GM23338 (cell line): Measurements from ENCODE around the gene NGEF.

Experiments used
- CREB1 ChIP-seq: fragments of 250-450 bp; sonication (Bioruptor Pico); IDR thresholded peaks from 2 replicates; pipeline ENCODE4 v1.5.0; 2020; ENCODE audit warnings: low read depth, mild to moderate bottlenecking, moderate library complexity
- CTCF ChIP-seq, 2 experiments: fragments of 200-600 bp in 1 of 2; sonication (generic) in 1 of 2; conservative IDR thresholded peaks; 2 replicates each; pipeline versions ENCODE4 v1.5.1 to v1.6.1; 2016 to 2017; ENCODE audit warnings: antibody characterized with exemption in 2 of 2, low read depth in 2 of 2, mild to moderate bottlenecking in 2 of 2, moderate library complexity in 1 of 2
- EZH2 ChIP-seq: fragments of 200-600 bp; sonication (generic); IDR thresholded peaks from one replicate; pipeline ENCODE4 v1.8.0; 2017; ENCODE audit warnings: antibody characterized with exemption, mild to moderate bottlenecking, low read depth; ENCODE audit not compliant: unreplicated experiment
- EZH2phosphoT487 ChIP-seq: fragments of 200-600 bp; sonication (generic); IDR thresholded peaks from one replicate; pipeline ENCODE4 v1.8.1; 2018; ENCODE audit warnings: antibody characterized with exemption; ENCODE audit not compliant: unreplicated experiment
- NANOG ChIP-seq: IDR thresholded peaks from 2 replicates; pipeline ENCODE4 v1.6.1; 2016; ENCODE audit warnings: antibody characterized with exemption, borderline replicate concordance
- POLR2AphosphoS5 ChIP-seq: IDR thresholded peaks from 2 replicates; pipeline ENCODE4 v1.6.1; 2016; ENCODE audit warnings: antibody characterized with exemption, low read depth
- REST ChIP-seq: IDR thresholded peaks from one replicate; pipeline ENCODE4 v1.6.1; 2018; ENCODE audit warnings: antibody characterized with exemption; ENCODE audit not compliant: unreplicated experiment
- STAT1 ChIP-seq: IDR thresholded peaks from one replicate; pipeline ENCODE4 v1.6.1; 2016; ENCODE audit warnings: antibody characterized with exemption; ENCODE audit not compliant: unreplicated experiment

GRCh38 chr2:232976666-232977437, 36.2 kb downstream of the NGEF start:
- TF ChIP-seq CTCF (conservative IDR thresholded peaks at IDR 0.05; ENCODE audit: low read depth in 2 of 2) = no peak
- no peak for TF ChIP-seq POLR2AphosphoS5
- no peak for TF ChIP-seq EZH2
- no peak for TF ChIP-seq CREB1 (CRISPR knock-in tag)
- TF ChIP-seq NANOG = no peak
- no peak for TF ChIP-seq EZH2phosphoT487
- TF ChIP-seq STAT1 = no peak
- TF ChIP-seq REST = no peak
